Measurements from ENCODE around the gene RNU5B-1. TPM values are rescaled to one million over a fixed set of nuclear protein-coding genes. Genes with fewer than 3 reads are reported as not detected.

RNU5B-1 gene
- total and polyA plus RNA-seq, 2 donors from 2014 or later: 54.0 TPM; not detected in 1

DNA sequence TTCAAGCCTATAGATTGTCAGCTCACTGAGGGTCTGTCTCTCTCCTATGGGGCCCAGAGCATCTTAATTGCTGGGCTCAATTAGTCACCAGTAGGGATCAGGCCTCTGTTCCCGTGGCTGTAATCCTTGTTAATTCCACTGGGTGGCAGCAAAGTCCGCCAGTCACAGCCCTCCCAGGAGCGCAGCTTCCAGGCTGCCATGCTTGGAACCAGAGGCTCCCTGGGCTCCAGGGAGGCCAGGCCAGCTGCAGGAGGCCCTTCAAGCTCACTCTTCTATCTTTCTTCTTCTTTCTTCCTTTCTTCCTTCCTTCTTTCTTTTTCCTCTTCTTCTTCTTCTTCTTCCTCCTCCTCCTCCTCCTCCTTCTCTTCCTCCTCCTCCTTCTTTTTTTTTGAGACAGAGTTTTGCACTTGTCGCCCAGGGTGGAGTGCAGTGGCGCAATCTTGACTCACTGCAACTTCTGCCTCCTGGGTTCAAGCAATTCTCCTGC lies 14.4 kb downstream of the RNU5B-1 start:
- H3K9ac ChIP-seq (ENCODE audit: low read length in 3 of 3): no peak overlapping the region
- intact Hi-C loops (cut with DNase I): loop anchor here (5.0 kb wide), 1 partner anchor 68 kb away; no protein-coding TSS in a partner anchor
- FAIRE-seq: no peak
- H3K27ac ChIP-seq (ENCODE audit: low read depth in 2 of 2, low read length in 2 of 2): no peak overlapping the region
- no peaks in the 10 kb centered on the region for H3K36me3 ChIP-seq (ENCODE audit: control insufficient read depth in 2 of 3, insufficient read depth in 3 of 3, low read length in 3 of 3)
- H3K4me1 ChIP-seq (ENCODE audit: control insufficient read depth in 2 of 3, insufficient read depth in 2 of 3, low read depth in 1 of 3, low read length in 3 of 3): no peaks in the 10 kb centered on the region
- no peaks in the 10 kb centered on the region for H3K9me3 ChIP-seq (ENCODE audit: control insufficient read depth in 2 of 3, insufficient read depth in 1 of 3, low read length in 3 of 3)
- H3K4me3 ChIP-seq (ENCODE audit: low read length in 3 of 3): no peak overlapping the region
- TF ChIP-seq, protein P1, sequence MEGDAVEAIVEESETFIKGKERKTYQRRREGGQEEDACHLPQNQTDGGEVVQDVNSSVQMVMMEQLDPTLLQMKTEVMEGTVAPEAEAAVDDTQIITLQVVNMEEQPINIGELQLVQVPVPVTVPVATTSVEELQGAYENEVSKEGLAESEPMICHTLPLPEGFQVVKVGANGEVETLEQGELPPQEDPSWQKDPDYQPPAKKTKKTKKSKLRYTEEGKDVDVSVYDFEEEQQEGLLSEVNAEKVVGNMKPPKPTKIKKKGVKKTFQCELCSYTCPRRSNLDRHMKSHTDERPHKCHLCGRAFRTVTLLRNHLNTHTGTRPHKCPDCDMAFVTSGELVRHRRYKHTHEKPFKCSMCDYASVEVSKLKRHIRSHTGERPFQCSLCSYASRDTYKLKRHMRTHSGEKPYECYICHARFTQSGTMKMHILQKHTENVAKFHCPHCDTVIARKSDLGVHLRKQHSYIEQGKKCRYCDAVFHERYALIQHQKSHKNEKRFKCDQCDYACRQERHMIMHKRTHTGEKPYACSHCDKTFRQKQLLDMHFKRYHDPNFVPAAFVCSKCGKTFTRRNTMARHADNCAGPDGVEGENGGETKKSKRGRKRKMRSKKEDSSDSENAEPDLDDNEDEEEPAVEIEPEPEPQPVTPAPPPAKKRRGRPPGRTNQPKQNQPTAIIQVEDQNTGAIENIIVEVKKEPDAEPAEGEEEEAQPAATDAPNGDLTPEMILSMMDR (IDR thresholded peaks at IDR 0.05; ENCODE audit: borderline replicate concordance, extremely low read depth, insufficient read depth): peak; percentile 99
- H3K27me3 ChIP-seq (ENCODE audit: control insufficient read depth, insufficient read depth, low read length): no peaks in the 10 kb centered on the region
- DNase-seq: peak in 4 of 5 donors; percentile 89 to 91 (median 90)

DNA sequence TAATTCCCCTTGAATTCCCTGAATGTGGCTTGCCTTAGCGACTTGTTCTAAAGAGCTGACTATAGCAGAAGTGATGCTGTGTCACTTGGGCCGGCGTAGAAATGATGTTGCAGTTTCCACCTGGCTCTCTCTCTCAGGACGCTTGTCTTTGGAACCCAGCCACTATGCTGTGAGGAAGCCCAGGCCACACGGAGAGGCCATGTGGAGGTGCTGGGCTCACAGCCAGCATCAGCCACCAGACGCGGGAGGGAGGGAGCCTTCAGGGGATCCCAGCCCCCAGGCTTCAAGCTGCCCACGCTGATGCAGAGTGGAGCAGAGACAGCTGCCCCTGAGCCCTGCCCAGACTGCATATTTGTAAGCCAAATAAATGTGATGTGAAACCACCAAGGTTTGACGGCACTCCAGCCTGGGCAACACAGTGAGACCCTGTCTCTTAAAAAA lies 18.6 kb downstream of the RNU5B-1 start:
- Histone ChIP-seq H3K36me3 (ENCODE audit: control insufficient read depth in 2 of 3, insufficient read depth in 3 of 3, low read length in 3 of 3) (no peaks in the 10 kb centered on the region), H3K9me3 (ENCODE audit: control insufficient read depth in 2 of 3, insufficient read depth in 1 of 3, low read length in 3 of 3) (no peaks in the 10 kb centered on the region), H3K4me3 (ENCODE audit: low read length in 3 of 3) (no peak overlapping the region), H3K27me3 (ENCODE audit: control insufficient read depth, insufficient read depth, low read length) (no peaks in the 10 kb centered on the region), H3K27ac (ENCODE audit: low read depth in 2 of 2, low read length in 2 of 2) (no peak overlapping the region), H3K4me1 (ENCODE audit: control insufficient read depth in 2 of 3, insufficient read depth in 2 of 3, low read depth in 1 of 3, low read length in 3 of 3) (peaks cover 0 to 5% (median 0%) of the 10 kb centered on the region in 3 donors), H3K9ac (ENCODE audit: low read length in 3 of 3) (no peak overlapping the region)
- intact Hi-C loops (cut with DNase I): no loop called here
- TF ChIP-seq, protein P1 (IDR thresholded peaks at IDR 0.05; ENCODE audit: borderline replicate concordance, extremely low read depth, insufficient read depth): no peak
- peak in 2 of 5 donors; percentile 71 to 78 for DNase-seq
- FAIRE-seq: no peak

- Histone ChIP-seq H3K4me1 (ENCODE audit: control insufficient read depth in 2 of 3, insufficient read depth in 2 of 3, low read depth in 1 of 3, low read length in 3 of 3) (peaks cover 0 to 5% (median 0%) of the 10 kb centered on the region in 3 donors), H3K36me3 (ENCODE audit: control insufficient read depth in 2 of 3, insufficient read depth in 3 of 3, low read length in 3 of 3) (no peaks in the 10 kb centered on the region), H3K27me3 (ENCODE audit: control insufficient read depth, insufficient read depth, low read length) (no peaks in the 10 kb centered on the region), H3K9me3 (ENCODE audit: control insufficient read depth in 2 of 3, insufficient read depth in 1 of 3, low read length in 3 of 3) (no peaks in the 10 kb centered on the region), H3K4me3 (ENCODE audit: low read length in 3 of 3) (no peak overlapping the region), H3K27ac (ENCODE audit: low read depth in 2 of 2, low read length in 2 of 2) (no peak overlapping the region), H3K9ac (ENCODE audit: low read length in 3 of 3) (no peak overlapping the region)
- TF ChIP-seq, protein P1 (IDR thresholded peaks at IDR 0.05; ENCODE audit: borderline replicate concordance, extremely low read depth, insufficient read depth): no peak
- FAIRE-seq: no peak
- peak in 4 of 5 donors; percentile 55 to 72 (median 60) for DNase-seq
- intact Hi-C loops (cut with DNase I): no loop called here
Measured at GRCh38 chr15:65326117-65326526, 21.6 kb downstream of the RNU5B-1 start.

DNA sequence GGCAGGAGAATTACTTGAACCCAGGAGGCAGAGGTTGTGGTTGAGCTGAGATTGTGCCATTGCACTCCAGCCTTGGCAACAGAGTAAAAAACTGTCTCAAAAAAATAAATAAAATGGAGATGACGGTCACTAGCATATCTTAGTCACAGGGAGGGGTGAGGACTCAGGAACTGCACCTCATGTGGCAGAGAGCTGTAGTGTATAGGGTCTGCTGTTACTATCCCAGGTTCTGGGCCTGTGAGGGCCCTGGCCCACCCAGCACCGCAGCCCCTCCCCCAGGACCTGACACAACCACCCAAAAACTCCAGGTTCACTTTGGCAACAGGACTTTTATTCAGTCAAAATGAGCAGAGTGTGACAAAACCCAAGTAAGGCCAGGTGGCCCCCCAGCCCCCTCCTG lies 22.3 kb downstream of the RNU5B-1 start:
- H3K4me1 ChIP-seq (ENCODE audit: control insufficient read depth in 2 of 3, insufficient read depth in 2 of 3, low read depth in 1 of 3, low read length in 3 of 3): peaks cover 0 to 5% (median 0%) of the 10 kb centered on the region in 3 donors
- no peak for FAIRE-seq

More for the DNA sequence above, 22.3 kb downstream of the RNU5B-1 start:
- intact Hi-C loops (cut with DNase I): no loop called here
- Histone ChIP-seq H3K9ac (ENCODE audit: low read length in 3 of 3) (no peak overlapping the region), H3K9me3 (ENCODE audit: control insufficient read depth in 2 of 3, insufficient read depth in 1 of 3, low read length in 3 of 3) (no peaks in the 10 kb centered on the region), H3K27me3 (ENCODE audit: control insufficient read depth, insufficient read depth, low read length) (no peaks in the 10 kb centered on the region), H3K36me3 (ENCODE audit: control insufficient read depth in 2 of 3, insufficient read depth in 3 of 3, low read length in 3 of 3) (no peaks in the 10 kb centered on the region), H3K27ac (ENCODE audit: low read depth in 2 of 2, low read length in 2 of 2) (no peak overlapping the region), H3K4me3 (ENCODE audit: low read length in 3 of 3) (no peak overlapping the region)
- no peak for DNase-seq
- TF ChIP-seq, protein P1 (IDR thresholded peaks at IDR 0.05; ENCODE audit: borderline replicate concordance, extremely low read depth, insufficient read depth): no peak

All from kidney (tissue), 14 donors.